ENCODE measurements around the gene THUMPD1. TPM values are rescaled to one million over a fixed set of nuclear protein-coding genes. Genes with fewer than 3 reads are reported as not detected.
"Not testable (repeated sequence)": the region's sequence is repeated elsewhere in the genome, so short reads cannot be mapped to it uniquely, and the experiment has no call there.

Gene THUMPD1
- total RNA-seq, 2 experiments from 2014 or later = 38.5 to 43.7 TPM

- CTCF ChIA-PET; H3K4me3 Mint-ChIP-seq; ATAC-seq; H3K27ac Mint-ChIP-seq; H3K27me3 Mint-ChIP-seq; DNase-seq; H3K36me3 Mint-ChIP-seq; H3K9me3 Mint-ChIP-seq (ENCODE audit: low read depth); H3K4me1 Mint-ChIP-seq: not testable (repeated sequence)
Observed at GRCh38 chr16:20705972-20706371, 35.6 kb downstream of the THUMPD1 start.

- no peak for ATAC-seq
- CTCF ChIA-PET = interaction anchor here (1.0 kb wide), 1 partner anchor 796 kb away, joined by 3 read pairs; no protein-coding TSS in a partner anchor
Observed at GRCh38 chr16:20704281-20704680, 37.3 kb downstream of the THUMPD1 start.

GRCh38 chr16:20701692-20702091 lies 39.9 kb downstream of the THUMPD1 start:
- H3K36me3 Mint-ChIP-seq = not testable (repeated sequence)

More at GRCh38 chr16:20704281-20704680, 37.3 kb downstream of the THUMPD1 start:
- Mint-ChIP-seq H3K4me1 (no peaks in the 10 kb centered on the region), H3K36me3 (no peaks in the 10 kb centered on the region), H3K27ac (no peak overlapping the region), H3K4me3 (no peak overlapping the region), H3K27me3 (peaks cover 7% of the 10 kb centered on the region), H3K9me3 (ENCODE audit: low read depth) (no peaks in the 10 kb centered on the region)
- no peak for DNase-seq

GRCh38 chr16:20696618-20697017 lies 45.0 kb downstream of the THUMPD1 start:
- no peaks in the 10 kb centered on the region for H3K9me3 Mint-ChIP-seq (ENCODE audit: low read depth)
- no peaks in the 10 kb centered on the region for H3K4me1 Mint-ChIP-seq
- no peak overlapping the region for H3K27ac Mint-ChIP-seq
- H3K4me3 Mint-ChIP-seq = no peak overlapping the region
- DNase-seq = no peak
- H3K36me3 Mint-ChIP-seq = no peaks in the 10 kb centered on the region
- CTCF ChIA-PET = no interaction called here
- no peak for ATAC-seq
- peaks cover 35% of the 10 kb centered on the region for H3K27me3 Mint-ChIP-seq

More at GRCh38 chr16:20701692-20702091, 39.9 kb downstream of the THUMPD1 start:
- ATAC-seq; H3K27ac Mint-ChIP-seq; H3K4me3 Mint-ChIP-seq; CTCF ChIA-PET; H3K9me3 Mint-ChIP-seq (ENCODE audit: low read depth); H3K4me1 Mint-ChIP-seq; DNase-seq: not testable (repeated sequence)
- peaks cover 14% of the 10 kb centered on the region for H3K27me3 Mint-ChIP-seq

GRCh38 chr16:20695024-20695423 lies 46.6 kb downstream of the THUMPD1 start:
- Mint-ChIP-seq H3K4me1 (no peaks in the 10 kb centered on the region), H3K27me3 (peaks cover 33% of the 10 kb centered on the region), H3K9me3 (ENCODE audit: low read depth) (no peaks in the 10 kb centered on the region), H3K36me3 (no peaks in the 10 kb centered on the region), H3K27ac (no peak overlapping the region), H3K4me3 (no peak overlapping the region)
- DNase-seq = no peak
- CTCF ChIA-PET = no interaction called here
- no peak for ATAC-seq

GRCh38 chr16:20694096-20694495 lies 47.5 kb downstream of the THUMPD1 start:
- H3K4me3 Mint-ChIP-seq; H3K4me1 Mint-ChIP-seq; H3K9me3 Mint-ChIP-seq (ENCODE audit: low read depth); H3K36me3 Mint-ChIP-seq; ATAC-seq; CTCF ChIA-PET; DNase-seq; H3K27ac Mint-ChIP-seq: not testable (repeated sequence)
- peaks cover 30% of the 10 kb centered on the region for H3K27me3 Mint-ChIP-seq

GRCh38 chr16:20689668-20690067 lies 52.0 kb downstream of the THUMPD1 start:
- Mint-ChIP-seq H3K27ac (no peak overlapping the region), H3K36me3 (no peaks in the 10 kb centered on the region), H3K27me3 (peaks cover 20% of the 10 kb centered on the region), H3K4me1 (no peaks in the 10 kb centered on the region), H3K4me3 (no peak overlapping the region), H3K9me3 (ENCODE audit: low read depth) (no peaks in the 10 kb centered on the region)
- DNase-seq (no peak), ATAC-seq (no peak)
- CTCF ChIA-PET = no interaction called here

GRCh38 chr16:20683812-20684211 lies 57.8 kb downstream of the THUMPD1 start:
- Mint-ChIP-seq H3K4me1 (peaks cover 10% of the 10 kb centered on the region), H3K4me3 (no peak overlapping the region), H3K27ac (no peak overlapping the region), H3K27me3 (no peaks in the 10 kb centered on the region), H3K36me3 (no peaks in the 10 kb centered on the region), H3K9me3 (ENCODE audit: low read depth) (no peaks in the 10 kb centered on the region)
- CTCF ChIA-PET = no interaction called here
- DNase-seq = no peak
- peak; percentile 23 for ATAC-seq

Other genes with a start within 250 kb of the THUMPD1 start
- under 1 TPM in 1 of 2 experiments, not detected in 1; 0.49 TPM for gene ACSM2B, start 165.5 kb downstream of the THUMPD1 start, total RNA-seq
- gene ACSM1, start 44.1 kb downstream of the THUMPD1 start, total RNA-seq = not detected
- gene ACSM3, start 22.2 kb upstream of the THUMPD1 start, total RNA-seq = 10 to 100 TPM in 1 of 2 experiments, 1 to 10 TPM in 1; 9.4 to 10.1 TPM
- gene ERI2, start 64.7 kb upstream of the THUMPD1 start, total RNA-seq = 10 to 100 TPM; 20.1 to 21.6 TPM
- 10 to 100 TPM; 18.7 to 24.7 TPM for gene REXO5, start 64.7 kb upstream of the THUMPD1 start, total RNA-seq
- gene DCUN1D3, start 158.5 kb upstream of the THUMPD1 start, total RNA-seq = 10 to 100 TPM; 18.1 to 24.4 TPM
- gene LYRM1, start 159.0 kb upstream of the THUMPD1 start, total RNA-seq = 10 to 100 TPM; 38.6 to 47.7 TPM